ENCODE measurements around the gene ZNF543. TPM values are rescaled to one million over a fixed set of nuclear protein-coding genes. Genes with fewer than 3 reads are reported as not detected.
A peak's percentile ranks its signal among the peaks of the same experiment; 100 is the strongest.

ZNF543 gene
- total and polyA plus RNA-seq, 2 of the 13 experiments (the other 11 are each of a cell fraction or from before 2014, with no cell fraction given), result 2.1 to 8.9 TPM

GRCh38 chr19:57302020-57302465, 18.2 kb upstream of the ZNF543 start (continued):
- TF ChIP-seq, protein P1, sequence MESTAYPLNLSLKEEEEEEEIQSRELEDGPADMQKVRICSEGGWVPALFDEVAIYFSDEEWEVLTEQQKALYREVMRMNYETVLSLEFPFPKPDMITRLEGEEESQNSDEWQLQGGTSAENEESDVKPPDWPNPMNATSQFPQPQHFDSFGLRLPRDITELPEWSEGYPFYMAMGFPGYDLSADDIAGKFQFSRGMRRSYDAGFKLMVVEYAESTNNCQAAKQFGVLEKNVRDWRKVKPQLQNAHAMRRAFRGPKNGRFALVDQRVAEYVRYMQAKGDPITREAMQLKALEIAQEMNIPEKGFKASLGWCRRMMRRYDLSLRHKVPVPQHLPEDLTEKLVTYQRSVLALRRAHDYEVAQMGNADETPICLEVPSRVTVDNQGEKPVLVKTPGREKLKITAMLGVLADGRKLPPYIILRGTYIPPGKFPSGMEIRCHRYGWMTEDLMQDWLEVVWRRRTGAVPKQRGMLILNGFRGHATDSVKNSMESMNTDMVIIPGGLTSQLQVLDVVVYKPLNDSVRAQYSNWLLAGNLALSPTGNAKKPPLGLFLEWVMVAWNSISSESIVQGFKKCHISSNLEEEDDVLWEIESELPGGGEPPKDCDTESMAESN (CRISPR knock-in tag; conservative IDR thresholded peaks at IDR 0.05), result no peak
- TF ChIP-seq MAFG (CRISPR knock-in tag; IDR thresholded peaks at IDR 0.05), result no peak
- no peak for TF ChIP-seq ARID4A (CRISPR knock-in tag; IDR thresholded peaks at IDR 0.05; ENCODE audit: borderline replicate concordance)
- no peak for TF ChIP-seq BORCS8-MEF2B (CRISPR knock-in tag; IDR thresholded peaks at IDR 0.05)
- peak; percentile 18; the same call in 1 of the 2 replicates for TF ChIP-seq POLR2G (IDR thresholded peaks at IDR 0.05; ENCODE audit: low read depth, low read length)
- no peak for TF ChIP-seq ZNF138 (CRISPR knock-in tag; IDR thresholded peaks at IDR 0.05; ENCODE audit: low read depth)
- no peak for TF ChIP-seq FOXP4 (CRISPR knock-in tag; IDR thresholded peaks at IDR 0.05)
- no peak for TF ChIP-seq SOX5 (CRISPR knock-in tag; IDR thresholded peaks at IDR 0.05; ENCODE audit: borderline replicate concordance)
- TF ChIP-seq JUNB (CRISPR knock-in tag; IDR thresholded peaks at IDR 0.05; ENCODE audit: borderline replicate concordance), result no peak
- no peak for TF ChIP-seq NFYC (CRISPR knock-in tag; IDR thresholded peaks at IDR 0.05)
- no peak for TF ChIP-seq EP300 (IDR thresholded peaks at IDR 0.05; ENCODE audit: low read depth in 2 of 2, low read length in 2 of 2)
- no peak for TF ChIP-seq EP300 (CRISPR knock-in tag; IDR thresholded peaks at IDR 0.05; ENCODE audit: borderline replicate concordance)
- 0 out of 2 replicates have a peak, but pooled peaks have one; percentile 4 for TF ChIP-seq SSRP1 (CRISPR knock-in tag; IDR thresholded peaks at IDR 0.05)
- no peak for TF ChIP-seq ZNF496 (CRISPR knock-in tag; IDR thresholded peaks at IDR 0.05; ENCODE audit: insufficient replicate concordance)
- TF ChIP-seq ZNF747 (CRISPR knock-in tag; IDR thresholded peaks at IDR 0.05; ENCODE audit: borderline replicate concordance), result 0 out of 2 replicates have a peak, but pooled peaks have one; percentile 23
- TF ChIP-seq, protein P2, sequence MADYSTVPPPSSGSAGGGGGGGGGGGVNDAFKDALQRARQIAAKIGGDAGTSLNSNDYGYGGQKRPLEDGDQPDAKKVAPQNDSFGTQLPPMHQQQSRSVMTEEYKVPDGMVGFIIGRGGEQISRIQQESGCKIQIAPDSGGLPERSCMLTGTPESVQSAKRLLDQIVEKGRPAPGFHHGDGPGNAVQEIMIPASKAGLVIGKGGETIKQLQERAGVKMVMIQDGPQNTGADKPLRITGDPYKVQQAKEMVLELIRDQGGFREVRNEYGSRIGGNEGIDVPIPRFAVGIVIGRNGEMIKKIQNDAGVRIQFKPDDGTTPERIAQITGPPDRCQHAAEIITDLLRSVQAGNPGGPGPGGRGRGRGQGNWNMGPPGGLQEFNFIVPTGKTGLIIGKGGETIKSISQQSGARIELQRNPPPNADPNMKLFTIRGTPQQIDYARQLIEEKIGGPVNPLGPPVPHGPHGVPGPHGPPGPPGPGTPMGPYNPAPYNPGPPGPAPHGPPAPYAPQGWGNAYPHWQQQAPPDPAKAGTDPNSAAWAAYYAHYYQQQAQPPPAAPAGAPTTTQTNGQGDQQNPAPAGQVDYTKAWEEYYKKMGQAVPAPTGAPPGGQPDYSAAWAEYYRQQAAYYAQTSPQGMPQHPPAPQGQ (CRISPR knock-in tag; IDR thresholded peaks at IDR 0.05; ENCODE audit: borderline replicate concordance), result no peak
- TF ChIP-seq MAFK (conservative IDR thresholded peaks at IDR 0.05 in 1 of 2, IDR thresholded peaks at IDR 0.05 in 1 of 2; ENCODE audit: low read length in 2 of 2), result 0 out of 4 replicates have a peak, but pooled peaks have one; percentile 13 to 22
- no peak for TF ChIP-seq NR1H2 (CRISPR knock-in tag; IDR thresholded peaks at IDR 0.05; ENCODE audit: borderline replicate concordance, low read depth)
- no peak for TF ChIP-seq ATM (IDR thresholded peaks at IDR 0.05; ENCODE audit: borderline replicate concordance)
- TF ChIP-seq ZNF781 (CRISPR knock-in tag; IDR thresholded peaks at IDR 0.05; ENCODE audit: borderline replicate concordance, not compliant biosample characterization), result no peak
